Vagina (tissue), 2 donors: Measurements from ENCODE around the gene ABCC3. TPM values are rescaled to one million over a fixed set of nuclear protein-coding genes. Genes with fewer than 3 reads are reported as not detected.

Source experiments
- DNase-seq, 2 donors: peaks; one replicate each; pipeline ENCODE4 v3.0.0-alpha.2; 2017; ENCODE audit errors: extremely low spot score in 2 of 2
- H3K27ac ChIP-seq: fragments of 200-600 bp; sonication (generic); one replicate; pipeline ENCODE4 v1.5.1; 2019
- H3K27me3 ChIP-seq: fragments of 200-600 bp; sonication (generic); one replicate; pipeline ENCODE4 v1.5.1; 2019
- H3K36me3 ChIP-seq, 2 donors: fragments of 200-600 bp; sonication (generic); one replicate each; pipeline ENCODE4 v1.5.1; 2017 to 2019
- H3K4me1 ChIP-seq: fragments of 200-600 bp; sonication (generic); one replicate; pipeline ENCODE4 v1.5.1; 2019
- H3K4me3 ChIP-seq, 2 donors: fragments of 200-600 bp; sonication (generic); 1 replicate in 1 of 2; 2 replicates in 1 of 2; pipeline ENCODE4 v1.5.1; 2016 to 2019
- H3K9me3 ChIP-seq: fragments of 200-600 bp; sonication (generic); one replicate; pipeline ENCODE4 v1.5.1; 2019
- CTCF ChIP-seq, 3 experiments: fragments of 450-650 bp in 2 of 3; fragments of 200-600 bp in 1 of 3; sonication (generic) in 1 of 3; IDR thresholded peaks; one replicate each; pipeline ENCODE4 v1.5.1; 2017 to 2019; ENCODE audit warnings: antibody characterized with exemption in 3 of 3, mild to moderate bottlenecking in 2 of 3, moderate library complexity in 2 of 3
- POLR2A ChIP-seq, 2 donors: fragments of 450-650 bp; IDR thresholded peaks; one replicate each; pipeline ENCODE4 v1.6.1; 2017; ENCODE audit warnings: antibody characterized with exemption in 2 of 2, mild to moderate bottlenecking in 2 of 2, moderate library complexity in 2 of 2
- POLR2AphosphoS5 ChIP-seq, 2 donors: sonication (generic); formaldehyde crosslinking; IDR thresholded peaks; one replicate each; pipeline ENCODE4 v1.9.0; 2017; ENCODE audit warnings: antibody characterized with exemption in 2 of 2, mild to moderate bottlenecking in 2 of 2, low read depth in 1 of 2; ENCODE audit not compliant: insufficient read depth in 1 of 2
- intact Hi-C: fragments of 100-400 bp; cut with DNase I; formaldehyde crosslinking; loops from one replicate; pipeline ENCODE4 v1.15.1; 2023
- total RNA-seq: library from RNA; depleted of rRNA; stranded (reverse); fragments of >200 nt; gene quantifications from one replicate; pipeline ENCODE4 v1.2.3, GENCODE V29; 2016

ABCC3 gene
- total RNA-seq, 1 donor from 2014 or later, result 47.6 TPM

- no peak for TF ChIP-seq POLR2A (IDR thresholded peaks at IDR 0.05)
- no peak for TF ChIP-seq POLR2AphosphoS5 (IDR thresholded peaks at IDR 0.05; ENCODE audit: insufficient read depth in 1 of 2, low read depth in 1 of 2)
- no peak for TF ChIP-seq CTCF (IDR thresholded peaks at IDR 0.05)
- no peak overlapping the region for H3K27ac ChIP-seq
- H3K9me3 ChIP-seq, result no peaks in the 10 kb centered on the region
- H3K36me3 ChIP-seq, result no peaks in the 10 kb centered on the region
- H3K4me3 ChIP-seq, result no peak overlapping the region
- H3K27me3 ChIP-seq, result no peaks in the 10 kb centered on the region
- no peak for DNase-seq
- H3K4me1 ChIP-seq, result peaks cover 7% of the 10 kb centered on the region
- intact Hi-C loops, result no loop called here
These were observed 13.1 kb upstream of the ABCC3 start for GRCh38 chr17:50621574-50622031.

GRCh38 chr17:50624321-50624934 lies 10.3 kb upstream of the ABCC3 start:
- intact Hi-C loops, result no loop called here
- TF ChIP-seq CTCF (IDR thresholded peaks at IDR 0.05), result no peak
- TF ChIP-seq POLR2AphosphoS5 (IDR thresholded peaks at IDR 0.05; ENCODE audit: insufficient read depth in 1 of 2, low read depth in 1 of 2), result no peak
- no peak for TF ChIP-seq POLR2A (IDR thresholded peaks at IDR 0.05)
- Histone ChIP-seq H3K4me3 (no peak overlapping the region), H3K4me1 (no peaks in the 10 kb centered on the region), H3K9me3 (no peaks in the 10 kb centered on the region), H3K36me3 (no peaks in the 10 kb centered on the region), H3K27ac (no peak overlapping the region), H3K27me3 (no peaks in the 10 kb centered on the region)
- no peak for DNase-seq

- Histone ChIP-seq H3K27me3 (no peaks in the 10 kb centered on the region), H3K36me3 (no peaks in the 10 kb centered on the region), H3K4me1 (no peaks in the 10 kb centered on the region), H3K4me3 (no peak overlapping the region), H3K9me3 (no peaks in the 10 kb centered on the region), H3K27ac (no peak overlapping the region)
- TF ChIP-seq POLR2A (IDR thresholded peaks at IDR 0.05) (no peak), POLR2AphosphoS5 (IDR thresholded peaks at IDR 0.05; ENCODE audit: insufficient read depth in 1 of 2, low read depth in 1 of 2) (no peak), CTCF (IDR thresholded peaks at IDR 0.05) (no peak)
- intact Hi-C loops, result loop anchor here (5.0 kb wide), 1 partner anchor 78 kb away; the partner anchor contains the start of gene SPATA20
- DNase-seq, result no peak
These were observed 9.4 kb upstream of the ABCC3 start for GRCh38 chr17:50625032-50625871.

- TF ChIP-seq POLR2A (IDR thresholded peaks at IDR 0.05) (no peak), POLR2AphosphoS5 (IDR thresholded peaks at IDR 0.05; ENCODE audit: insufficient read depth in 1 of 2, low read depth in 1 of 2) (peak in 1 of 2 donors; percentile 27), CTCF (IDR thresholded peaks at IDR 0.05) (peak; percentile 62 to 68 (median 67))
- intact Hi-C loops, result loop anchor here (5.0 kb wide), 1 partner anchor 79 kb away; the partner anchor contains the start of gene SPATA20
- H3K4me3 ChIP-seq, result no peak overlapping the region
- H3K27ac ChIP-seq, result no peak overlapping the region
- no peaks in the 10 kb centered on the region for H3K4me1 ChIP-seq
- DNase-seq, result no peak
- H3K9me3 ChIP-seq, result no peaks in the 10 kb centered on the region
- H3K27me3 ChIP-seq, result no peaks in the 10 kb centered on the region
- no peaks in the 10 kb centered on the region for H3K36me3 ChIP-seq
These were observed 8.6 kb upstream of the ABCC3 start for GRCh38 chr17:50626037-50626574.
